Fibroblast of skin of left biceps (primary cell): ENCODE results near the gene FAM53C.

ENCODE experiments used
- DNase-seq, 2 experiments: peaks; one replicate each; pipeline ENCODE4 v3.0.0-alpha.2; 2013; ENCODE audit warnings: low read depth in 2 of 2

Gene FAM53C

GRCh38 chr5:138391859-138392386 lies 53.9 kb downstream of the FAM53C start:
- no peak for DNase-seq
